ENCODE measurements around the gene TRPM2.

TRPM2 gene

GRCh38 chr21:44485796-44486195 is 132.4 kb downstream of the TRPM2 start:
- Histone ChIP-seq H3K9ac (no peak overlapping the region), H3K36me3 (ENCODE audit: control insufficient read depth, insufficient read depth, low read length) (no peaks in the 10 kb centered on the region), H3K4me3 (ENCODE audit: low read depth, low read length) (no peak overlapping the region), H3K4me1 (no peaks in the 10 kb centered on the region), H3K27ac (no peak overlapping the region), H3K27me3 (ENCODE audit: control insufficient read depth, insufficient read depth, low read length) (no peaks in the 10 kb centered on the region), H3K4me2 (ENCODE audit: low read length) (no peak overlapping the region), H3K9me3 (ENCODE audit: control insufficient read depth, low read length) (peaks cover 2% of the 10 kb centered on the region), H3K79me2 (no peaks in the 10 kb centered on the region), H2AFZ (no peak overlapping the region)
- TF ChIP-seq, protein P1, sequence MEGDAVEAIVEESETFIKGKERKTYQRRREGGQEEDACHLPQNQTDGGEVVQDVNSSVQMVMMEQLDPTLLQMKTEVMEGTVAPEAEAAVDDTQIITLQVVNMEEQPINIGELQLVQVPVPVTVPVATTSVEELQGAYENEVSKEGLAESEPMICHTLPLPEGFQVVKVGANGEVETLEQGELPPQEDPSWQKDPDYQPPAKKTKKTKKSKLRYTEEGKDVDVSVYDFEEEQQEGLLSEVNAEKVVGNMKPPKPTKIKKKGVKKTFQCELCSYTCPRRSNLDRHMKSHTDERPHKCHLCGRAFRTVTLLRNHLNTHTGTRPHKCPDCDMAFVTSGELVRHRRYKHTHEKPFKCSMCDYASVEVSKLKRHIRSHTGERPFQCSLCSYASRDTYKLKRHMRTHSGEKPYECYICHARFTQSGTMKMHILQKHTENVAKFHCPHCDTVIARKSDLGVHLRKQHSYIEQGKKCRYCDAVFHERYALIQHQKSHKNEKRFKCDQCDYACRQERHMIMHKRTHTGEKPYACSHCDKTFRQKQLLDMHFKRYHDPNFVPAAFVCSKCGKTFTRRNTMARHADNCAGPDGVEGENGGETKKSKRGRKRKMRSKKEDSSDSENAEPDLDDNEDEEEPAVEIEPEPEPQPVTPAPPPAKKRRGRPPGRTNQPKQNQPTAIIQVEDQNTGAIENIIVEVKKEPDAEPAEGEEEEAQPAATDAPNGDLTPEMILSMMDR (IDR thresholded peaks at IDR 0.05) = no peak

DNA sequence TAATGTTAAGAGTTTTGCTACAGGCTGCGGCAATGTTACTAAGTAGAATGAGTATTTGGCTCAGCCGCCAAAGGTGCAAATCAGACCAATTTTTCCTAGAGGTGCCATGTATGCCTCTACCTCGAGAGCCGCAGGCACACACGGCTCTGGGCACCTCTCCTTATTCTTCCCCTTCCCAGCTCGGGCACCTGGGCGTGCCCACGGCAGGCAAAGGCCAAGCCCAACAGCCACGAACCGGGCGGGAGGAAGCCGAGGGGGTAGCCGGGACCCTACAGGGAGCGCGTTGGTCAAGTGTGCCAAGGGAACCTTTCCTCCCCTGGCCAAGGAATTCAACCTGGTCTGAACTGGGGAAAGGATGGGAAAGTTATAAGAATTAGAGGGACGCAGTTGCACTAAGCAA is 132.9 kb downstream of the TRPM2 start:
- Histone ChIP-seq H3K9ac (no peak overlapping the region), H3K27me3 (ENCODE audit: control insufficient read depth, insufficient read depth, low read length) (no peaks in the 10 kb centered on the region), H3K4me3 (ENCODE audit: low read depth, low read length) (no peak overlapping the region), H3K4me2 (ENCODE audit: low read length) (no peak overlapping the region), H2AFZ (no peak overlapping the region), H3K4me1 (no peaks in the 10 kb centered on the region), H3K27ac (no peak overlapping the region), H3K79me2 (no peaks in the 10 kb centered on the region), H3K9me3 (ENCODE audit: control insufficient read depth, low read length) (peaks cover 2% of the 10 kb centered on the region), H3K36me3 (ENCODE audit: control insufficient read depth, insufficient read depth, low read length) (no peaks in the 10 kb centered on the region)
- TF ChIP-seq, protein P1 (IDR thresholded peaks at IDR 0.05) = no peak

DNA sequence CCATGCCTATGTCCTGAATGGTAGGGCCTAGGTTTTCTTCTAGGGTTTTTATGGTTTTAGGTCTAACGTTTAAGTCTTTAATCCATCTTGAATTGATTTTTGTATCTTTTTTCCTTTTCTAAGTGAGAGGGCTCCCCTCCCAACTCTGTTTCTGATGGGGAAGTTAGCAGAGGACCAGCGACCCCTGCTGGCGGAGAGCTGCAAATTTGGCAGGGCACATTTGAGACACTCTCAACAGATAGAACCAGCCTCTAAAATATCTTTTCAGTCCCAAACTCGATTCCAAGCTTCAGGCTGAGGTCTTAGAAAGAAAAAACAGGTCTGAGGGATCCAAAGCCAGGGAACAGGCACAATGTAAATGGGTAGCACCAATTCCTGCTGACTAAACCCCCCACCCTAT is 134.4 kb downstream of the TRPM2 start:
- Histone ChIP-seq H3K9ac (no peak overlapping the region), H3K27ac (no peak overlapping the region), H3K9me3 (ENCODE audit: control insufficient read depth, low read length) (peaks cover 2% of the 10 kb centered on the region), H3K4me1 (no peaks in the 10 kb centered on the region), H3K27me3 (ENCODE audit: control insufficient read depth, insufficient read depth, low read length) (no peaks in the 10 kb centered on the region), H3K79me2 (no peaks in the 10 kb centered on the region), H3K4me2 (ENCODE audit: low read length) (no peak overlapping the region), H3K4me3 (ENCODE audit: low read depth, low read length) (no peak overlapping the region), H2AFZ (no peak overlapping the region), H3K36me3 (ENCODE audit: control insufficient read depth, insufficient read depth, low read length) (no peaks in the 10 kb centered on the region)
- TF ChIP-seq, protein P1 (IDR thresholded peaks at IDR 0.05) = no peak

- Histone ChIP-seq H3K36me3 (ENCODE audit: control insufficient read depth, insufficient read depth, low read length) (no peaks in the 10 kb centered on the region), H3K4me2 (ENCODE audit: low read length) (no peak overlapping the region), H3K9ac (no peak overlapping the region), H3K79me2 (no peaks in the 10 kb centered on the region), H3K9me3 (ENCODE audit: control insufficient read depth, low read length) (peaks cover 2% of the 10 kb centered on the region), H3K27ac (no peak overlapping the region), H3K27me3 (ENCODE audit: control insufficient read depth, insufficient read depth, low read length) (no peaks in the 10 kb centered on the region), H3K4me3 (ENCODE audit: low read depth, low read length) (no peak overlapping the region), H2AFZ (no peak overlapping the region), H3K4me1 (no peaks in the 10 kb centered on the region)
- TF ChIP-seq, protein P1 (IDR thresholded peaks at IDR 0.05) = no peak
Observed at GRCh38 chr21:44489962-44490361, 136.5 kb downstream of the TRPM2 start.

DNA sequence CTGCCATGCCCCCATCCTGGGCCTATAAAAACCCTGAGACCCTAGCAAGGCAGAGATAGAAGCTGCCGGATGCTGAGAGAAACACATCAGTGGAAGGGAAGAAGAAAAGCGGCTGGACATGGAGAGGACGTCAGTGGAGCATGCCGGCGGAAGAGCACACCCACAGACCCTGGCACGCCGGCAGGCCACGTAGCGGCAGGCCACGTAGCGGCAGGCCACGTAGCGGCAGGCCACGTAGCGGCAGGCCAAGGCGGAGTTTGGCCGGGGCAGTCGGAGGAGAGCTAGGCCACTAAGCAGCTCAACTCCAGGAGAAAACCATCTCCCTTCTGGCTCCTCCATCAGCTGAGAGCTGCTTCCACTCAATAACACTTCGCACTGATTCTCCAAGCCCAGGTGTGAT is 137.0 kb downstream of the TRPM2 start:
- Histone ChIP-seq H3K36me3 (ENCODE audit: control insufficient read depth, insufficient read depth, low read length) (no peaks in the 10 kb centered on the region), H2AFZ (no peak overlapping the region), H3K4me3 (ENCODE audit: low read depth, low read length) (no peak overlapping the region), H3K4me1 (no peaks in the 10 kb centered on the region), H3K4me2 (ENCODE audit: low read length) (no peak overlapping the region), H3K79me2 (no peaks in the 10 kb centered on the region), H3K9me3 (ENCODE audit: control insufficient read depth, low read length) (peaks cover 2% of the 10 kb centered on the region), H3K9ac (no peak overlapping the region), H3K27me3 (ENCODE audit: control insufficient read depth, insufficient read depth, low read length) (no peaks in the 10 kb centered on the region), H3K27ac (no peak overlapping the region)
- TF ChIP-seq, protein P1 (IDR thresholded peaks at IDR 0.05) = no peak
